T-cell (primary cell): Measurements from ENCODE around the gene B4GALNT4. TPM values are rescaled to one million over a fixed set of nuclear protein-coding genes. Genes with fewer than 3 reads are reported as not detected.
A peak's percentile ranks its signal among the peaks of the same experiment; 100 is the strongest.
"Not testable (repeated sequence)": the region's sequence is repeated elsewhere in the genome, so short reads cannot be mapped to it uniquely, and the experiment has no call there.

Experiments used
- ATAC-seq, 4 experiments: fragments of 200-7000 bp in 3 of 4; fragments of 150-1000 bp in 1 of 4; cut with Tn5 transposase; replicated peaks in 1 of 4; 1 replicate in 3 of 4; 2 replicates in 1 of 4; pipeline ENCODE4 v1.10.0; 2021; ENCODE audit warnings: moderate library complexity in 3 of 4, mild to moderate bottlenecking in 2 of 4, moderate number of reproducible peaks in 1 of 4
- CTCF ChIA-PET, 2 donors: fragments of 300-600 bp; sonication (Branson Sonifier 250); formaldehyde crosslinking; loops; one replicate each; lab custom pipeline; 2022; ENCODE audit warnings: antibody characterized with exemption in 2 of 2; lab: Charles Lee
- POLR2A ChIA-PET, 2 donors: fragments of 300-600 bp; sonication (Branson Sonifier 250); formaldehyde crosslinking; loops; one replicate each; lab custom pipeline; 2022; ENCODE audit warnings: antibody characterized with exemption in 2 of 2; lab: Charles Lee
- DNase-seq, 35 experiments: peaks; one replicate each; pipeline versions ENCODE4 v3.0.0 to v3.0.0-alpha.2; 2013 to 2023
- H3K27ac ChIP-seq: one replicate; pipeline ENCODE4 v1.5.1; 2013; ENCODE audit warnings: low read length
- H3K27me3 ChIP-seq, 2 experiments: replicated peaks in 1 of 2; 1 replicate in 1 of 2; 2 replicates in 1 of 2; pipeline versions ENCODE4 v1.6.1 to v1.7.0; 2013; ENCODE audit warnings: low read length in 1 of 2, mixed read lengths in 1 of 2; ENCODE audit not compliant: control insufficient read depth in 2 of 2, insufficient read depth in 2 of 2; ENCODE audit errors: extremely low read depth in 1 of 2
- H3K36me3 ChIP-seq, 2 donors: 1 replicate in 1 of 2; 2 replicates in 1 of 2; pipeline versions ENCODE4 v1.6.1 to v1.7.0; 2013; ENCODE audit warnings: low read length in 1 of 2; ENCODE audit not compliant: control insufficient read depth in 2 of 2, insufficient read depth in 1 of 2; ENCODE audit errors: extremely low read depth in 1 of 2
- H3K4me1 ChIP-seq, 2 experiments: 1 replicate in 1 of 2; 2 replicates in 1 of 2; pipeline versions ENCODE4 v1.6.1 to v1.7.0; 2013; ENCODE audit warnings: low read length in 2 of 2, mixed read lengths in 1 of 2; ENCODE audit not compliant: insufficient read depth in 2 of 2, control insufficient read depth in 1 of 2; ENCODE audit errors: extremely low read depth in 1 of 2
- H3K4me3 ChIP-seq, 2 donors: 1 replicate in 1 of 2; 2 replicates in 1 of 2; pipeline versions ENCODE4 v1.5.1 to v1.7.0; 2013; ENCODE audit warnings: mild to moderate bottlenecking in 2 of 2, low read length in 1 of 2, moderate library complexity in 1 of 2; ENCODE audit not compliant: control insufficient read depth in 1 of 2; ENCODE audit errors: extremely low read depth in 1 of 2
- H3K9me3 ChIP-seq: 2 replicates; pipeline ENCODE4 v1.7.0; 2013
- H3K27ac Mint-ChIP-seq, 2 donors: one replicate each; pipeline ENCODE4 v1.8.0; 2020 to 2021; ENCODE audit warnings: mild to moderate bottlenecking in 2 of 2, mixed read lengths in 2 of 2
- H3K27me3 Mint-ChIP-seq, 2 donors: one replicate each; pipeline ENCODE4 v1.8.0; 2021 to 2022; ENCODE audit warnings: mixed read lengths in 2 of 2
- H3K36me3 Mint-ChIP-seq: one replicate; pipeline ENCODE4 v1.8.0; 2021; ENCODE audit warnings: mixed read lengths
- H3K4me1 Mint-ChIP-seq, 3 donors: one replicate each; pipeline ENCODE4 v1.8.0; 2020 to 2022; ENCODE audit warnings: mixed read lengths in 3 of 3, mild to moderate bottlenecking in 1 of 3
- H3K4me3 Mint-ChIP-seq, 3 donors: one replicate each; pipeline ENCODE4 v1.8.0; 2020 to 2022; ENCODE audit warnings: mild to moderate bottlenecking in 3 of 3, mixed read lengths in 3 of 3, moderate library complexity in 3 of 3
- H3K9me3 Mint-ChIP-seq, 3 donors: one replicate each; pipeline ENCODE4 v1.8.0; 2020 to 2022; ENCODE audit warnings: mixed read lengths in 3 of 3
- WGBS: methylation state at CpG from one replicate; pipeline ENCODE4 v1.1.5; 2013; ENCODE audit warnings: missing lambda C conversion rate; ENCODE audit not compliant: insufficient coverage; 5-methylcytosine and 5-hydroxymethylcytosine counted together
- total RNA-seq, 35 experiments: library from RNA in 6 of 35; stranded (reverse) in 6 of 35; fragments of 120-200 nt in 1 of 35; gene quantifications; one replicate each; pipeline versions ENCODE4 v1.2.1 to v1.2.4 and lab custom pipeline; 2013 to 2026

B4GALNT4 gene
- total RNA-seq, 5 donors from 2014 or later (not counting 1 experiment from before 2014, with no cell fraction given): 1.7 to 5.6 (median 2.8) TPM

DNA sequence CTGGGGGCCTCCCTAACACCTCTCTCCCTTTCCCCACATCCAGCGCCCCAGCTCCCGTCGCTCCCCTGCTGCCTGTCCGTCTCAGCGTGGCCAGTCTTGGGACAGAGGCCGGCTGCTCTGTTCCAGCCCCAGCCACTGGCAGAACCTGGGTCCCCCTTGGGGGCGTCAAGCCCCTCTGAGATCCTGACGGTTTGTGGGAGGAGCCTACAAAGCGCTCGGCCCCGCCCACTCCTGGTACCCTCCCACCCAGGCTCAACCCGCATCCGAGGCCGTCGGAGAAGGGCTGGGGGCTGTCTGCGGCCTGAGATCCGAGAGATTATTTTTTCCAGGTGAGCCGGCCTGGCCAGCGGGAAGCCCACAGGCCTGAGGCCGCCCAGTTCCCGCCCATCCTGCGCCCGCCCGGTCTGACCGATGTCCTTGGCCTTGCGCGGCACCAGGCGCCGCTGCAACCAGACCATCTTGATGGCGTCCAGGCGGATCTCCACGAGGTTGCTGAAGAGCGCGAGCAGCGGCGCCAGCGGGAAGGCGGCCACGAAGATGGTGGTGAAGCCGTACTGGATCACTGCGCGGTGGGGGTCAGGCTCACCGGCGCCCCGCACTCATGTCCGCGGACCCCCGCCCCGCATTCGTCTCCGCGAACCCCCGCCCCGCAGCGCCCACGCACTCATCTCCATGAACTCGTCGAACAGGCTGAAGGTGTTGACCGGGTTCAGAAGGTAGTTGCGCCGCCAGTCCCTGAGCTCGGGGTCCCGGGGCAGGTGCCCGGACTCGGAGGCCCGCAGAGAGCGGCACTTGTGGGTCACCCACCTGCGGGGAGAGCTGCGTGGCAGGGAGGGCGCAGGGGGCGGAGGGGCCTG, 51.0 kb downstream of the B4GALNT4 start:
- H3K36me3 Mint-ChIP-seq: peaks cover 8% of the 10 kb centered on the region
- Histone ChIP-seq H3K4me3 (no peak overlapping the region), H3K9me3 (no peaks in the 10 kb centered on the region), H3K36me3 (no peaks in the 10 kb centered on the region), H3K27ac (no peak overlapping the region), H3K4me1 (peaks cover 0 to 18% of the 10 kb centered on the region in 2 experiments), H3K27me3 (no peaks in the 10 kb centered on the region)
- ATAC-seq (no peak), DNase-seq (peak in 2 of 35 experiments; percentile 0 to 20)
- no peaks in the 10 kb centered on the region for H3K27me3 Mint-ChIP-seq
- POLR2A ChIA-PET: no interaction called here
- H3K27ac Mint-ChIP-seq: no peak overlapping the region
- peaks cover 0 to 12% (median 8%) of the 10 kb centered on the region in 3 donors for H3K4me1 Mint-ChIP-seq
- H3K9me3 Mint-ChIP-seq: no peaks in the 10 kb centered on the region
- WGBS: 95% methylated on average over 69 of the region's 71 CpGs
- H3K4me3 Mint-ChIP-seq: peak overlapping the region in 1 of 3 donors; percentile 24
- CTCF ChIA-PET: no interaction called here

DNA sequence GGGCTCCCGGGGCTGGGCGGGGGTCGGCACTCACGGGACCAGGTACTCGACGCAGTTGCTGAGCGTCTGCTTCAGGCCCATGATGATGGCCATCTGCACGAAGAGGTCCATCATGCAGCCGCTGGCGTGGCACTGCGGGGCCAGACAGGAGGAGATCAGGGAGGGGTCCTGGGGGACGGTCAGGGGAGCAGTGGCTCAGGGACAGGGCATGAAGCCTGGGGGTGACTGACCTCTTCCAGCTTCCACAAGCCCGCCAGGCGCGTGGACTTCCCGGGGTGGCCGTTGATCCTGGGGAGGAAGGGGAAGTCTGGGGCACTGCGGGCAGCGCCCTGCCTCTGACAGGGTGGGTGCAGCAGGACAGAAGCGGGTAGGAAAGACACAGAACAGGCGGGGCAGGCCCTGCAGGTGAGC, 51.6 kb downstream of the B4GALNT4 start:
- H3K4me1 Mint-ChIP-seq: peaks cover 0 to 7% (median 4%) of the 10 kb centered on the region in 3 donors
- WGBS: 97% methylated on average over 19 of the region's 21 CpGs
- no peaks in the 10 kb centered on the region for H3K27me3 Mint-ChIP-seq
- ChIA-PET CTCF (no interaction called here), POLR2A (no interaction called here)
- no peak overlapping the region for H3K4me3 Mint-ChIP-seq
- no peak for ATAC-seq
- peaks cover 10% of the 10 kb centered on the region for H3K36me3 Mint-ChIP-seq
- Histone ChIP-seq H3K9me3 (no peaks in the 10 kb centered on the region), H3K4me3 (no peak overlapping the region), H3K27me3 (no peaks in the 10 kb centered on the region), H3K4me1 (peaks cover 0 to 12% of the 10 kb centered on the region in 2 experiments), H3K27ac (no peak overlapping the region), H3K36me3 (no peaks in the 10 kb centered on the region)
- H3K9me3 Mint-ChIP-seq: no peaks in the 10 kb centered on the region
- peak in 2 of 35 experiments; percentile 0 to 19 for DNase-seq
- no peak overlapping the region for H3K27ac Mint-ChIP-seq

DNA sequence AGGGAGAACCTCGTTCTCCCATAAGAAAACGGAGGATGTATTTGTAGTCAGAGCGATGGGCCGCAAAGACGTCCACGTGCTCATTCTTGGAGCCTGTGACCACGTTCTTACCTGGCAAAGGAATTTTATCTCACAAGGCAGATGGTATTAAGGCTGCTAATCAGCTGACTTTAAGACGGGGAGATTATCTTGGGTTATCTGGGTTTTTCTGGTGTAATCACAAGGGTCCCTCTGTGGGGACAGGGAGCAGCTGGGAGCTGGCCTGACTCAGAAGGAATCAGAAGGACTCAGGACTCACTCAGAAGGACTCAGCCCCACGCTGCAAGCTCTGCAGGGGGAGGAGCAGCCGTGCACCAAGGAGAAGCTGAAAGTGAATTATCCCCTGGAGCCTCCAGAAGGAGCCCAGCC, 53.0 kb downstream of the B4GALNT4 start:
- H3K27me3 Mint-ChIP-seq: no peaks in the 10 kb centered on the region
- H3K27me3 ChIP-seq: no peaks in the 10 kb centered on the region
- H3K4me1 Mint-ChIP-seq: peaks cover 0 to 3% (median 0%) of the 10 kb centered on the region in 3 donors
- H3K36me3 Mint-ChIP-seq: peaks cover 13% of the 10 kb centered on the region
- H3K27ac Mint-ChIP-seq: no peak overlapping the region
- no peak for ATAC-seq
- no peaks in the 10 kb centered on the region for H3K9me3 ChIP-seq
- 95% methylated on average over 8 of the region's 10 CpGs for WGBS
- H3K36me3 ChIP-seq: peaks cover 4 to 5% of the 10 kb centered on the region in 2 donors
- no peak overlapping the region for H3K4me3 Mint-ChIP-seq
- ChIA-PET CTCF (no interaction called here), POLR2A (no interaction called here)
- no peak overlapping the region for H3K27ac ChIP-seq
- H3K4me3 ChIP-seq: no peak overlapping the region
- DNase-seq: peak in 1 of 35 experiments; percentile 13
- H3K9me3 Mint-ChIP-seq: no peaks in the 10 kb centered on the region
- H3K4me1 ChIP-seq: peaks cover 0 to 7% of the 10 kb centered on the region in 2 experiments

DNA sequence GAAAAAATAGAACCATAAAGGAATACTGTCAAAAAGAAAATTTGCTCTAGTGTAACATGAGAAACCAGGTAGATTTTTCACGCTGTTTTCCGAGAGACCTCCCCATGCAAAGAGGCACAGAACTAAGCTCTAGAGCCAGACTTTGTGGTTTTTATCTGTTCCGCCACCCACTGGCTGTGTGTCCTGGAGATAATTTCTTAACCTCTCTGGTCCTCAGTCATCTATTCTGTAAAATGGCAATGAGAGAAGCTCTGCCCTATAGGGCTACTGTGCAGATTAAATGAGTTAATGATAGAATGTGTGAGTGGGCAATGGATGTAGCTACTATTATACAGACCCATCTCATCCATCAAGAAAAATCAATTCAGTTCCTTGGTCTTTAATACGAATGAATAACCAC, 54.9 kb downstream of the B4GALNT4 start:
- Mint-ChIP-seq H3K4me1 (no peaks in the 10 kb centered on the region), H3K27ac (no peak overlapping the region), H3K36me3 (peaks cover 20% of the 10 kb centered on the region), H3K27me3 (no peaks in the 10 kb centered on the region), H3K9me3 (no peaks in the 10 kb centered on the region), H3K4me3 (no peak overlapping the region)
- WGBS: 90% methylated on average over 2 of the region's 4 CpGs
- H3K4me3 ChIP-seq: no peak overlapping the region
- ATAC-seq (no peak), DNase-seq (no peak)
- CTCF ChIA-PET: no interaction called here
- H3K27ac ChIP-seq: no peak overlapping the region
- H3K27me3 ChIP-seq: no peaks in the 10 kb centered on the region
- H3K36me3 ChIP-seq: peaks cover 4 to 5% of the 10 kb centered on the region in 2 donors
- no peaks in the 10 kb centered on the region for H3K4me1 ChIP-seq
- H3K9me3 ChIP-seq: no peaks in the 10 kb centered on the region
- POLR2A ChIA-PET: no interaction called here

DNA sequence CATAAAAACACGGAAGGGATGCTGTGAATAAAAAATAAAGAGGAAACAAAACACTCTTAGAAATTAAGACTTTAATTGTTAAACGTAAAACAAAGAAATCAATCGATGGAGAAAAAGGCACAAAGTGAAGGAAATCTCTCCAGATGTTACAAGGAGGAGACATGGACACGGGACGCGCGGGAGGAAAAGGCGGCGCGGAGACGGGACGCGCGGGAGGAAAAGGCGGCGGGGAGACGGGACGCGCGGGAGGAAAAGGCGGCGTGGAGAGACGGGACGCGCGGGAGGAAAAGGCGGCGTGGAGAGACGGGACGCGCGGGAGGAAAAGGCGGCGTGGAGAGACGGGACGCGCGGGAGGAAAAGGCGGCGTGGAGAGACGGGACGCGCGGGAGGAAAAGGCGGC, 55.5 kb downstream of the B4GALNT4 start:
- H3K36me3 ChIP-seq, H3K4me3 ChIP-seq, H3K27ac Mint-ChIP-seq, POLR2A ChIA-PET, H3K27ac ChIP-seq, H3K27me3 Mint-ChIP-seq, H3K27me3 ChIP-seq, ATAC-seq, H3K4me1 Mint-ChIP-seq, H3K4me1 ChIP-seq, H3K9me3 ChIP-seq, H3K4me3 Mint-ChIP-seq, H3K9me3 Mint-ChIP-seq, CTCF ChIA-PET, DNase-seq: not testable (repeated sequence)
- 94% methylated on average over 8 of the region's 45 CpGs for WGBS
- H3K36me3 Mint-ChIP-seq: peaks cover 22% of the 10 kb centered on the region

DNA sequence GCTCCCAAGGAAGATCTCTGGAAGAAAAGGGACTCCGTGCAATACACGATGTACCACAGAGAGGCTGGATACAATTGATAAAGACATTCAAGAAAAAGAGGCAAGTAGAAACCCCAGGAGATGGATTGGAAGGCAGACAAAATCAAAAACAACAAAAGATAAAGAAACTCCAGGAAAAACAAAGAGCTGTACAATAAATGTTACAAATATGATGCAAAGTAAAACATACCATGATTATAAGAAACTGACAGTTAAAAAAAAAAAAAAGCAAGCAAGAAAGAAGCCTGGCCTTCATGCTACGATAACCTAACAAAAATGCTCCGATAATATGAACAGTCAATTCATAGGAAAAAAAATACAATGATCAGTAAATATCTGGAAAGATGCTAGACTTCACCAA, 56.0 kb downstream of the B4GALNT4 start:
- H3K27me3 ChIP-seq: no peaks in the 10 kb centered on the region
- H3K27ac Mint-ChIP-seq: no peak overlapping the region
- no peaks in the 10 kb centered on the region for H3K4me1 Mint-ChIP-seq
- H3K9me3 Mint-ChIP-seq: no peaks in the 10 kb centered on the region
- peaks cover 4 to 5% of the 10 kb centered on the region in 2 donors for H3K36me3 ChIP-seq
- no peaks in the 10 kb centered on the region for H3K4me1 ChIP-seq
- no peaks in the 10 kb centered on the region for H3K9me3 ChIP-seq
- ChIA-PET POLR2A (no interaction called here), CTCF (interaction anchor here (0.6 to 0.7 kb wide), 2 partner anchors 39 to 142 kb away, joined by 3 to 4 read pairs; no protein-coding TSS in a partner anchor)
- no peak overlapping the region for H3K4me3 ChIP-seq
- DNase-seq: no peak
- no peaks in the 10 kb centered on the region for H3K27me3 Mint-ChIP-seq
- no peak overlapping the region for H3K27ac ChIP-seq
- H3K36me3 Mint-ChIP-seq: peaks cover 22% of the 10 kb centered on the region
- WGBS: no CpG with 5 or more reads among the region's 4 CpGs
- H3K4me3 Mint-ChIP-seq: no peak overlapping the region
- ATAC-seq: no peak
